ENCODE measurements around the gene TREML1.
"Not testable (repeated sequence)": the region's sequence is repeated elsewhere in the genome, so short reads cannot be mapped to it uniquely, and the experiment has no call there.

The TREML1 gene

DNA sequence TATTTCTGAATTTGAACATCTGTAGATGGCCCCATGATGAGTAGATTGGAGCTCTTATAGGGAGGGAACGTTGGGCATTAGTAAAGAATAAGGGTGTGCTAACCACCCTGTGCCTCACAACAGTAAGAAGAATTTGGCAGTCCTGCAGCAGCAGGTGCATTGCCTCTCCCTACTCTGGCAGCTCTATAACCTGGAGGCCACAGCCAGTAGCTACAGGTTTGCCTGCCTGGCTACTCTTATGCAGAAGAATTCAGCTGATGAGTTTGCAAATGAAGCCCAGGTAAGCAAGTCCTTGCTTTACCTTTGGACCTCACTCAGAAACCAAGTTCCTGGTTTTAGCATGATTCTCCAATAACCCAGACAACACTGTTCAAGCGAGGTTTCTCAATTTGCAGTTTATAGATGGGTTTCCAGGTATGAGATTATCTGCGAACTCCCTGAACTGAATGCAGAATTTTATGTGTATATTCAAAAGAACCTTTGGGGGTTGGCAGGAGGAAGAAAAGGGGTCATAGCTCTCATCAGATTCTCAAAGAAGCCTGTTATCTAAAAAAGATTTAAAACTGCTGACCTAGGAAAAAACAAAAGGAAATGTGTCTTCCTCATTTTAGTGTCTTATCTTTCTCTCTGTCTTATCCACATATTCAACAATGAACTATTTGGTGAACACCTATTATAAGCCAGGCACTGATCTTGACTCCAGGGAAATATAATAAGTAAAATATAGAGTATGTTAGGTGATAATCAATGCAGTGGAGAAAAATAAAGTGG lies 18.9 kb downstream of the TREML1 start:
- no peak for DNase-seq

DNA sequence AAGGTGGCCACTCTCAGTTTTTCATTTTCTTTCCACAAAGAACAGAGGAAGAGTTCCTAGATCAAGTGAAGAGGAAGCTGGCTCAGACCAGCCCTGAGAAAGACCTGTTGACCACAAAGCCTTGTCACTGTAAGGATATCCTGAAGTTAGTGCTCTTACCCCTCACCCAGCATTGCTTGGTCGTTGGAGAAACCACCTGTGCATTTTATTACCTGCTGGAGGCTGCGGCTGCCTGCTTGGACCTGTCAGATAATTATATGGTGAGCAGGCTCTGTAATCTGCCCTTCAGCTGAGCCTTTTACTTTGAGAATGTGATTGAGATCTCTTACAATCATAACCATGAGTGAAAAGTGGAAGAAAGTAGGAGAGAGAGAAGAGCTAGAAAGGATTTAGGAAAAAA lies 21.9 kb downstream of the TREML1 start:
- no peak for DNase-seq

DNA sequence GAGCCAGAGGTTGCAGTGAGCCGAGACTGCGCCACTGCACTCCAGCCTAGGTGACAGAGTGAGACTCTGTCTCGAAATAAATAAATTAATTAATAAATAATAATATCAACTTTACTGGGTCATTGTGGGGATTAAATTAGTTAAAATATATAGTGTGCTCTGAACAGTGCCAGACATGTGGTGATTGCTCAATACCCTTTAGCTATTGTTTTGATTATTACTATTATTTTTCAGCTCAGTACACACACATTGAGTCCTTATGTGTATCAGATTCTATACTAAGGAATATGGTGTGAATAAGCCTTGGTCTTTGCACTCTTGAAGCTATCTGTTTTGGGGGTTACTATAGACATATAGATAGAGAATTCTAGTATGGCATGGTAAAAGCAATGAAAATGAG lies 28.9 kb downstream of the TREML1 start:
- no peak for DNase-seq

DNA sequence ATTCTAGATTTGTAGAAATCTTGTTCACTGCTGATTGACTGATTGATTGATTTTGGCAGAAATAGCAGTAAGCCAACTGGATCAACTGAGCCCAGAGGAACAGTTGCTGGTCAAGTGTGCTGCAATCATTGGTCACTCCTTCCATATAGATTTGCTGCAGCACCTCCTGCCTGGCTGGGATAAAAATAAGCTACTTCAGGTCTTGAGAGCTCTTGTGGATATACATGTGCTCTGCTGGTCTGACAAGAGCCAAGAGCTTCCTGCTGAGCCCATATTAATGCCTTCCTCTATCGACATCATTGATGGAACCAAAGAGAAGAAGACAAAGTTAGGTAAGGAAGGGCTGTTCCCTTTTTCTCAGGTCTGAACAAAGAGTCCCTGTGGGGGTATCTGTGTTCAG lies 31.2 kb downstream of the TREML1 start:
- DNase-seq, result peak; percentile 79

- DNase-seq, result peak; percentile 26
Observed at GRCh38 chr6:41122373-41122772, 31.8 kb downstream of the TREML1 start.

DNA sequence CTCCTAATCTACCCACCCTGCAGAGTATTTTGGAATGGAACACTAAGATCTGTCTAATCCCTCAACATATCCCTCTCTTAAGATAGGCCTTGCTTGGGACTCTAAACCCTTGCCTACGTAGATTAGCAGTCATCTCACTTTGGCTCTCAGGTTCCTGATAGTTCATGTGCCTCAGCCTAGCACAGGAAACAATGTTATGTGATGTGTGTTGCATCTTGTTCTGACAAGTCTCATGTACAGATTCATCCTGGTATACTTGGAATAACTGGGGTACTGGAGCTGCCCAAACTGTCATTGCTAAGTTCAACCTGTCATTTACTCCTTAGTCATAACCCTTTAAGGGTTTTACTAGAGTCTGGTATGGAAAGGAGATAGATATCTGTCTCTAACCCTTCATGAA lies 34.1 kb downstream of the TREML1 start:
- DNase-seq, result no peak

- no peak for DNase-seq
Observed at GRCh38 chr6:41119508-41119907, 34.6 kb downstream of the TREML1 start.

DNA sequence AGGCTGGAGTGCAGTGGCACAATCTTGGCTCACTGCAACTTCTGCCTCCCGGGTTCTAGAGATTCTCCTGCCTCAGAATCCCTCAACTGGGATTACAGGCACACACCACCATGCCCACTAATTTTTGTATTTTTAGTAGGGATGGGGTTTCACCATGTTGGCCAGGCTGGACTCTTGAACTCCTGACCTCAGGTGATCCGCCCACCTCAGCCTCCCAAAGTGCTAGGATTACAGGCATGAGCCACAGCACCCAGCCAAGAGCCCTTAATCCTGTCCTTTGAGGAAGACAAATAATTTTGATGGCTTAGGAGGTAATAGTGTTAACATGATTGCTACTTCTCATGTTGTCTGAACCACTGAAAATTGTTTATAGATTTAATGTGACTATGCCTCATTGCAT lies 39.1 kb downstream of the TREML1 start:
- not testable (repeated sequence) for DNase-seq

DNA sequence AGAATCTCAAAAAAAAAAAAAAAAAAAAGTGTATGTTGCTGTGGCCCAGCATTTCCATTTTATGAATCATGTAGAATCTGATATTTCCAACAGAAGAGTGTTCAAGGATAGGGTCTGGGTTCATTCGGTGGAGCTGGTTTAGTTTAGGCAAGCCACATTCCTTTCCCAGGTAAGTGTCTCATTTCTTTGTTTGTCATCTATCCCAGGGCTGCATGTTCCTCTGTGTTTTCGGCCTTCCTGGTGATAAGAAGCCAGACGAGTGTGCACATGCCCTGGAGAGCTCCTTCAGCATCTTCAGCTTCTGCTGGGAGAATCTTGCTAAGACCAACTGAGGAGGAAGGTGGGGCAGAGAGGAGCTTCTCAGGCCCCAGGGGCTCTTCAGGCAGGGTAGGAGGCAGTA lies 43.1 kb downstream of the TREML1 start:
- DNase-seq, result no peak

- no peak for DNase-seq
Observed at GRCh38 chr6:41103847-41104246, 50.3 kb downstream of the TREML1 start.

DNA sequence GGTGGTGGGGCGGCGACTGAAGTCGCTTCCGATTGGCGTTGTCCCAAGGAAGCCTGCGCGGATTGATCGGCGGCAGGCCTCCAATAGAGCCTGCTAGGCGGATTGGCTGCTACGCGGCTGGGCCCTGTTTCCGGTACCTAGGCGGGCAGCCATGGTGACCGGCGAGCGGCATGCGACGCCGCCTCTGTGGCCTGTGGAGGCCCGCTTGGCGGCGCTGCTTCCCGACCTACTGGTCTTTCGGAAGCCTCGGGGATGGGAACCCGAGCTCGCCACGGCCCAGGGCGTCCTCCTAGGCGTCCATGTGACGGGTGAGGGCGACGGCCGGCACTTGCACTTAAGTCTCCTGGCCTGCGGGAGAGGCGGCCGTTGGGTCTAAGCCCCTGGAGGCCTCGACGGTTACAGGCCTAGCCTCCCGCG lies 53.3 kb downstream of the TREML1 start:
- no peak for DNase-seq
